Occipital lobe (tissue), 2 donors: ENCODE data around the gene PGGHG. TPM values are rescaled to one million over a fixed set of nuclear protein-coding genes. Genes with fewer than 3 reads are reported as not detected.

Experiments used
- DNase-seq: peaks from one replicate; lab custom pipeline; 2025; lab: John Stamatoyannopoulos, UW
- total RNA-seq: library from RNA; depleted of rRNA; stranded (reverse); fragments of >200 nt; gene quantifications from one replicate; pipeline ENCODE4 v1.2.3, GENCODE V29; 2014

The PGGHG gene
- total RNA-seq, 1 donor from 2014 or later = 1.4 TPM

GRCh38 chr11:269146-269890, 19.6 kb upstream of the PGGHG start:
- no peak for DNase-seq

- no peak for DNase-seq
Observed at GRCh38 chr11:270451-271318, 18.2 kb upstream of the PGGHG start.

GRCh38 chr11:271319-271715, 17.6 kb upstream of the PGGHG start:
- DNase-seq = no peak

GRCh38 chr11:272195-272930, 16.6 kb upstream of the PGGHG start:
- DNase-seq = no peak

GRCh38 chr11:272931-273198, 16.1 kb upstream of the PGGHG start:
- no peak for DNase-seq

- no peak for DNase-seq
Observed at GRCh38 chr11:276219-276618, 12.7 kb upstream of the PGGHG start.

GRCh38 chr11:278001-278951, 10.7 kb upstream of the PGGHG start, which contains the start of gene NLRP6:
TSS of gene NLRP6 (plus strand) at chr11:278407. CDS start at chr11:278570, 163 bp downstream.
- no peak for DNase-seq

GRCh38 chr11:279040-279965, 9.6 kb upstream of the PGGHG start:
- no peak for DNase-seq

- DNase-seq = no peak
Observed at GRCh38 chr11:279966-280705, 8.8 kb upstream of the PGGHG start.

GRCh38 chr11:280706-281485, 8.0 kb upstream of the PGGHG start:
- DNase-seq = no peak

GRCh38 chr11:281486-282161, 7.3 kb upstream of the PGGHG start:
- no peak for DNase-seq

- no peak for DNase-seq
Observed at GRCh38 chr11:282171-282570, 6.8 kb upstream of the PGGHG start.

GRCh38 chr11:282630-283360, 6.1 kb upstream of the PGGHG start:
- no peak for DNase-seq

- DNase-seq = no peak
Observed at GRCh38 chr11:283405-284104, 5.4 kb upstream of the PGGHG start.

- DNase-seq = no peak
Observed at GRCh38 chr11:284105-285020, 4.6 kb upstream of the PGGHG start.
